Measurements from ENCODE around the gene CIAO2B. TPM values are rescaled to one million over a fixed set of nuclear protein-coding genes. Genes with fewer than 3 reads are reported as not detected.
A peak's percentile ranks its signal among the peaks of the same experiment; 100 is the strongest.

The CIAO2B gene
- total RNA-seq, 1 experiment from 2014 or later, result 135 TPM

DNA sequence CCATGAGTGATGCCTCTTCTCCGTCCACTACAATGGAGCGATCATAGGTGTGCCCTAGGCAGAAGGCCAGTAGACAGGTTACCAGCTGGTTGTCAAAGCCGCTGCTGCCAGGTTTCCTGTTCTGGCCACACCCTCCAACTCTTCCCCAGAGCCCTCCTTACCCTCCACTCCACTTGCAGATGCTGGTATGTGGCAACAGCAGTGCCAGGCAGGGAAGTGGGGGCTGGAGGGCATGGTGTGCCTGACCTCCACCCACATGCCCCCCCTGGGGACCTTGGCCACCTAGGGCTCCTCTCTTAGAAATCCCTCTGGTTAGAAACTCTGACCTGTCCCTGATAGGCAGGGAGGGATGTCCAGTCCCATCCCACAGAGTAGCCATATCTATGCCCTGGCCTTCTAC, 10.3 kb downstream of the CIAO2B start:
- DNase-seq, result no peak

GRCh38 chr16:66923247-66923731, 10.9 kb downstream of the CIAO2B start:
- H3K4me1 ChIP-seq, result peaks cover 36% of the 10 kb centered on the region
- H3K4me3 ChIP-seq, result no peak overlapping the region
- H3K27ac ChIP-seq, result no peak overlapping the region
- no peaks in the 10 kb centered on the region for H3K9me3 ChIP-seq (replicated peaks)
- H3K36me3 ChIP-seq, result no peaks in the 10 kb centered on the region
- peak; percentile 55 to 65 for DNase-seq
- peaks cover 28% of the 10 kb centered on the region for H3K27me3 ChIP-seq

More for the DNA sequence above, 10.3 kb downstream of the CIAO2B start:
- H3K4me1 ChIP-seq, result peaks cover 40% of the 10 kb centered on the region
- no peaks in the 10 kb centered on the region for H3K36me3 ChIP-seq
- no peaks in the 10 kb centered on the region for H3K9me3 ChIP-seq (replicated peaks)
- H3K27ac ChIP-seq, result no peak overlapping the region
- H3K4me3 ChIP-seq, result no peak overlapping the region
- H3K27me3 ChIP-seq, result peaks cover 23% of the 10 kb centered on the region

GRCh38 chr16:66921729-66922450, 12.3 kb downstream of the CIAO2B start:
- peaks cover 38% of the 10 kb centered on the region for H3K27me3 ChIP-seq
- H3K9me3 ChIP-seq (replicated peaks), result no peaks in the 10 kb centered on the region
- H3K4me3 ChIP-seq, result no peak overlapping the region
- peaks cover 22% of the 10 kb centered on the region for H3K4me1 ChIP-seq
- no peak overlapping the region for H3K27ac ChIP-seq
- H3K36me3 ChIP-seq, result no peaks in the 10 kb centered on the region
- DNase-seq, result no peak

- Histone ChIP-seq H3K9me3 (replicated peaks) (no peaks in the 10 kb centered on the region), H3K4me1 (peaks cover 14% of the 10 kb centered on the region), H3K27me3 (peaks cover 38% of the 10 kb centered on the region), H3K27ac (no peak overlapping the region), H3K4me3 (no peak overlapping the region), H3K36me3 (no peaks in the 10 kb centered on the region)
- DNase-seq, result no peak
Observed at GRCh38 chr16:66920924-66921680, 13.1 kb downstream of the CIAO2B start.

GRCh38 chr16:66920299-66920590, 14.0 kb downstream of the CIAO2B start:
- Histone ChIP-seq H3K27me3 (peaks cover 38% of the 10 kb centered on the region), H3K27ac (no peak overlapping the region), H3K4me3 (no peak overlapping the region), H3K4me1 (peaks cover 11% of the 10 kb centered on the region), H3K9me3 (replicated peaks) (no peaks in the 10 kb centered on the region), H3K36me3 (no peaks in the 10 kb centered on the region)
- no peak for DNase-seq

DNA sequence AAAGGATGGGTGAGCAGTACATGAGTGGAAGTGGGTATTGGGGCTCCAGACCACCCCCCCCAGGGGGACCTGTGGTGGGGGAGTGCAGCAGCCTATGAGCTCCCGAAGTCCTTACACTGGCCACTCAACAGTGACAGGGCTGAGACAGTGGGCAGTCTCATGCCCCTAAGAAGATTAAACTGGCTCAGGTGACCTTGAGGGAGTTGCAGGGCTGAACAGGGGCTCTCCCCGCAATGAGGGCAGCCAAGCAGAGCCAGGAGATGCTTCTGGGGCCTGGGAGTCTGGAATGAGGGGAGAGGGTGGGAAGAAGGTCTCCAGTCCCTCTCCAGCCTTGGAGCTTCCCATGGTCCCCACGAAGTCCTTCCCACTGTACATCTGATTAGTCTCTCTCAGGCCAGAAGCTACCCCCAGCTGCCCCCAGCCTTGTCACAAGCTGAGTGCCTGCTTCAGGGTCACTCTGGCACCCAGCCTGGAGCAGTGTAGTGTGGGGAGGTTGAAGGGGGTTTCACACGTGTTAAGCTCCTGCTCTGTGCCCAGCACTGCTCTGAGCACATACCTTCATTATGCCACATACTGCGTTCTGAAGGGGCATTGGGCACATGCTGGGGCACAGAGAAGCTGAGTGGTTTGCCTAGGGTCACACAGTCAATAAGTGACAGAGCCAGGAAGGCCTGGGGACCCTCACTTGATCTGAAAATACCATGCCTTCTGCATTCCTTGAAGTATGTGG, 14.5 kb downstream of the CIAO2B start:
- no peak for DNase-seq
- H3K27me3 ChIP-seq, result peaks cover 38% of the 10 kb centered on the region

DNA sequence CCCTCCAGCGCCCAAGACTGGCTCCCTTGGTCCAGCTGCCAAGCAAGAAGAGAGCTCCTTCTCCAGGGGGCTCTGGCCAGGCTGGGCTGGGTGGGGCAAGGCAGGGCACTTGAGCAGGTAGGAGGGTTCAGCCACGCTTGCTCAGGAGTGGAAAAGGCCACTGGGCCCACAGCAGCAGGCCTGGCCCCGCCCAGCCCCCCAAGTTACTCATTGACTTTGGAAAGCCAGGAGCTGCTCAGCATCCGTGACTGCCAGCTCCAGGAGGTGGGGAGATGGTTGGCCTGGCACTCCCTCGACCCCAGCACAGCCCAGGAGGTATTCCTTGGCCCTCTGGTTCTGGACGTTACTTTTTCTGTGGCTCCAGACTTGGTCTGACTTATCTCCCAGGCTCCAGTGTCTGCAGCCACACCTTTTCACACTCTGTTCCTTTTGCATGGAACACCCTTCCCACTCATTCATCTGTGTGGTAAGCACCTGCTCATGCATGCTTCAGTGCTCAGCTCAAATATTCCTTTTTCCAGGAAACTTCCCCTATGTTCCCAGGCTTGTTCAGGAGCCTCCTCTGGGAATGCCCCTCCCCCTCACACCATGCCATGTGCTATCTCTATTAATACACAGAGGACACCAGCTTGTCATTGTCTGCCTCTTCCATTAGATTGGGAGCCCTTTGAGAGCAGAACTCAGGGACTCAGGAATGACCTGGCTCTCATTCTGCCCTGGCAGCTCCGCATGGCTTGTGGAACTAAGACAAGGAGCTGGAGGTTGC, 15.2 kb downstream of the CIAO2B start, which contains the start of gene CDH16:
Gene CDH16, minus strand, starts transcription at position 83 of the 766 bp plus-strand sequence. CDS start 820 bp downstream, outside the sequence.
- Histone ChIP-seq H3K4me1 (peaks cover 11% of the 10 kb centered on the region), H3K27me3 (peaks cover 34% of the 10 kb centered on the region), H3K9me3 (replicated peaks) (no peaks in the 10 kb centered on the region), H3K36me3 (no peaks in the 10 kb centered on the region), H3K27ac (no peak within 1 kb of the TSS), H3K4me3 (no peak within 1 kb of the TSS)
- no peak for DNase-seq

More for the DNA sequence above, 14.5 kb downstream of the CIAO2B start:
- Histone ChIP-seq H3K9me3 (replicated peaks) (no peaks in the 10 kb centered on the region), H3K27ac (no peak overlapping the region), H3K4me1 (peaks cover 11% of the 10 kb centered on the region), H3K4me3 (no peak overlapping the region), H3K36me3 (no peaks in the 10 kb centered on the region)

DNA sequence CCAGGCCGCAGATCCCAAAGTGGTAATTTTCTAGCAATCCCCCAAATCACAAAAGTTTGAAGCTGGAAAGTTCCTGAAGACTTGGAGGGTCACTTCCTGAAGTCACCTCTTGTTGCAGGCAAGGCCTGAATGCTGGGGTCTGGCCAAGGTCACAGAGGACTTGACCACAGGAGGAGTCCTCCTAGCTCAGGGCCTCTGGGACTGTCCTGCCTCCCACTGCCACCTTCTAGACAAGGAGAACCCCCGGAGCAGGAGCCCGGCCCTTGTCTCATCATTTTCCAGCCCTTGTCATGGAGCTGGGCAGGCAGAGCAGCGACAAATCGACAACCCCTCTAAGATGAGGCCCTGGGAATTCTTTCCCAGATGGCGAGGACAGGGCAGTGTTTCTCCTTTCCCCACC, 15.8 kb downstream of the CIAO2B start:
- Histone ChIP-seq H3K27me3 (peaks cover 30% of the 10 kb centered on the region), H3K27ac (no peak overlapping the region), H3K9me3 (replicated peaks) (no peaks in the 10 kb centered on the region), H3K4me3 (no peak overlapping the region), H3K4me1 (peaks cover 12% of the 10 kb centered on the region), H3K36me3 (no peaks in the 10 kb centered on the region)
- no peak for DNase-seq

DNA sequence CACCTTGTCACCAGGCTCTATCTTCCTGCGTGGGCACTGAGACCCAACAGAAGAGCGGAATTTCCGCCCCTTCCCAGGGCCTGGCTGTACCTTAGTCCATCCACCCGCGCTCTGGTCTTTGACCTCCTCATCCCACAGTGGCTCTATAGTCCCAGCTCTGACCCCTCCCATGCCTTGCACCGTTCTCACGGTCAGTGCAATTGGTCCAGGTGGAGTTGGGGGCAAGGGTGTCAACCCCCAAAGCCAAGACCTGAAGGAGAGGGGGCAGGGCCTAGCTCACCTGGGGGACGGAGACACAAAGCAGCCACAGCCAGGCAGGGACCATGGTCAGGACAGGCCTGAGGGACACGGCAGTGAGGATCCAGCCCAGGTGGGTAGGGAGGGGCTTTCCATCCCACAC, 16.5 kb downstream of the CIAO2B start:
- no peak overlapping the region for H3K4me3 ChIP-seq
- peaks cover 30% of the 10 kb centered on the region for H3K27me3 ChIP-seq
- no peak for DNase-seq
- peaks cover 6% of the 10 kb centered on the region; the same call in 1 of the 2 replicates for H3K4me1 ChIP-seq
- H3K9me3 ChIP-seq (replicated peaks), result no peaks in the 10 kb centered on the region
- no peak overlapping the region for H3K27ac ChIP-seq
- no peaks in the 10 kb centered on the region for H3K36me3 ChIP-seq

- Histone ChIP-seq H3K27ac (no peak overlapping the region), H3K36me3 (no peaks in the 10 kb centered on the region), H3K27me3 (peaks cover 26% of the 10 kb centered on the region), H3K9me3 (replicated peaks) (no peaks in the 10 kb centered on the region), H3K4me3 (no peak overlapping the region), H3K4me1 (peaks cover 6% of the 10 kb centered on the region; the same call in 1 of the 2 replicates)
- DNase-seq, result no peak
Observed at GRCh38 chr16:66916518-66916917, 17.7 kb downstream of the CIAO2B start.

DNA sequence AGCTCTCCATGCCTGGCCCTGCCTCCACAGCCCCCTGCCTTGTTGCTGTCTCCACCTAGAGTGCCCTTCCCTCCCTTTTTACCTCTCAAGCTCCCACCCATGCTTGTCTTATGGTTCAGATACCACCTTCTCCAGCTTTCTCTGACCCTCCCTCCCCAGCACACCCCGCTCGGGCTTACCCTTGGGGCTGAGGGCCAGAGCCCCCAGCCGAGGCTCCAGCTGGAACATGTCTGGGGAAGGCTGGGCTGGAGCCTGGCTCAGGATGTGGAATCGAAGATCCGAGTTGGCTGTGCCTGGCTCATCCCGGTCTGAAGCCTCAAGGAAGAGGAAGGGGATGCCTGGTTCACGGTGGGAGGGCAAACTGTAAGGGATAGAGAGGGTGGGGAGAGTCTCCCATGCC, 19.2 kb downstream of the CIAO2B start:
- Histone ChIP-seq H3K4me3 (no peak overlapping the region), H3K36me3 (no peaks in the 10 kb centered on the region), H3K4me1 (peaks cover 6% of the 10 kb centered on the region; the same call in 1 of the 2 replicates), H3K27ac (no peak overlapping the region), H3K9me3 (replicated peaks) (no peaks in the 10 kb centered on the region), H3K27me3 (peaks cover 20% of the 10 kb centered on the region; the same call in 1 of the 2 replicates)
- DNase-seq, result no peak

GRCh38 chr16:66914541-66914940, 19.7 kb downstream of the CIAO2B start:
- H3K27ac ChIP-seq, result no peak overlapping the region
- no peak overlapping the region for H3K4me3 ChIP-seq
- no peak for DNase-seq
- no peaks in the 10 kb centered on the region for H3K9me3 ChIP-seq (replicated peaks)
- peaks cover 20% of the 10 kb centered on the region; the same call in 1 of the 2 replicates for H3K27me3 ChIP-seq
- no peaks in the 10 kb centered on the region for H3K36me3 ChIP-seq
- H3K4me1 ChIP-seq, result peaks cover 6% of the 10 kb centered on the region; the same call in 1 of the 2 replicates

GRCh38 chr16:66913711-66914110, 20.5 kb downstream of the CIAO2B start:
- Histone ChIP-seq H3K9me3 (replicated peaks) (no peaks in the 10 kb centered on the region), H3K4me1 (peaks cover 6% of the 10 kb centered on the region; the same call in 1 of the 2 replicates), H3K4me3 (no peak overlapping the region), H3K36me3 (no peaks in the 10 kb centered on the region), H3K27me3 (peaks cover 13% of the 10 kb centered on the region; the same call in 1 of the 2 replicates), H3K27ac (no peak overlapping the region)
- DNase-seq, result no peak

DNA sequence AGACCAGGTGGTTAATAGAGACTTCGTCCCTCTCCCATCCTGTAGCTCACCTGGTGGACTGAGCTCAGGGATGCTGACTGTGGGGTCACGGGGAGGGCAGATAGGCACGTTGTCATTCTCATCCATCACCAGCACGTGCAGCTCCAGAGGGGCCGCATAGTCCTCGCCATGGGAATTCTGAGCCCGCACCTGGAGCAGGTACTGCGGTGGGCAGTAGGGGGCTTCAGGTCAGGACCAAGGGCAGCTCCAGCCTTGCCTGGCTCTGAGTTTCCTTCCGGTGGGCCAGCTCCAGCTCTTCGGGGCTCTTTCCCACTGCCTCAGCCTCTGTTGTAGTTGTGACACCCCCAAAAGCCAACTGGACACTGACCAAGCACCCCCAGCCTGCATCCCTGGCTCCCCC, 21.1 kb downstream of the CIAO2B start:
- no peaks in the 10 kb centered on the region for H3K9me3 ChIP-seq (replicated peaks)
- 0 out of 2 replicates have a peak, but pooled peaks cover 8% of the 10 kb centered on the region for H3K27me3 ChIP-seq
- DNase-seq, result no peak
- no peaks in the 10 kb centered on the region for H3K36me3 ChIP-seq
- H3K4me3 ChIP-seq, result no peak overlapping the region
- peaks cover 6% of the 10 kb centered on the region; the same call in 1 of the 2 replicates for H3K4me1 ChIP-seq
- H3K27ac ChIP-seq, result no peak overlapping the region
